Activated T-cell treated with anti-CD3 and anti-CD28 coated beads for 24 hours (primary cell): ENCODE data around the gene GPRASP2.

Source experiments
- DNase-seq: peaks from one replicate; pipeline ENCODE4 v3.0.0-alpha.2; 2020; ENCODE audit warnings: low read depth

GPRASP2 gene

DNA sequence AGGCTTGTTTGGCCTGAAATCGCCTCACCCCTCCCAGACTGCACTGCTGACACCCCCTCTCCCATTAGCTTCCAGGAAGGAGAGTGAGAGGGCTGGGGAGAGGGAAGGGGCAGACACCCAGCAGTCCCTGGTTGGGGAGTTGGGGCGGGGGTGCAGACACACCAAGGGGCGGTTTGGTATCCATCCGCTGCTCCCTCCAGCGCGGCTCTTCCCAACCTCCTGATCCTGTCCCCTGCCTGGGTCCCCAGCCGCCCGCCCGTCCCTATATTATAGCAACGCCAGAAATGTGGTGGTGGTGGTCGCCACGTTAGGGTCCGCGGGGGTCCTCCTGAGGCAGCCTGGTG is 33.2 kb downstream of the GPRASP2 start:
- no peak for DNase-seq

- no peak for DNase-seq
Measured at GRCh38 chrX:102745857-102746584, 33.8 kb downstream of the GPRASP2 start.

- no peak for DNase-seq
Measured at GRCh38 chrX:102765217-102765616, 53.0 kb downstream of the GPRASP2 start.

DNA sequence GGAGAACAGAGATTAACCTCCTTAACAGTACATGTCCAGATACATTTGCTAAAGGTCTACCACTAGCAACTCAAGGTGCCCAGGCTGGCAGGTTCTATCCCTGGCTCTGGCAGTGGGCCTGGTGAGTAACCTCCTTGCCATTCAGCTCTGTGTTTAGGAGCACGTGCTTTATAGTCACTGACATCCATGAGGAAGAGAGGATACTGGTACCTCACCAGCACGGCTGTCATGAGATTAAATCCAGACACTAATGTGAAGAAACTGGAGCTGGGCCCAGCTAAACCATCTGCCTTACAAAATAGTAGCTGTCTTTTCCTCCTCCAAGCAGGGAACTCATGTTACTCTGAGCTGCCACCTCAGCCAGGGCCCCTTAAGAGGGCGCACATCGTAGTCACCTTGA is 53.6 kb downstream of the GPRASP2 start:
- no peak for DNase-seq

DNA sequence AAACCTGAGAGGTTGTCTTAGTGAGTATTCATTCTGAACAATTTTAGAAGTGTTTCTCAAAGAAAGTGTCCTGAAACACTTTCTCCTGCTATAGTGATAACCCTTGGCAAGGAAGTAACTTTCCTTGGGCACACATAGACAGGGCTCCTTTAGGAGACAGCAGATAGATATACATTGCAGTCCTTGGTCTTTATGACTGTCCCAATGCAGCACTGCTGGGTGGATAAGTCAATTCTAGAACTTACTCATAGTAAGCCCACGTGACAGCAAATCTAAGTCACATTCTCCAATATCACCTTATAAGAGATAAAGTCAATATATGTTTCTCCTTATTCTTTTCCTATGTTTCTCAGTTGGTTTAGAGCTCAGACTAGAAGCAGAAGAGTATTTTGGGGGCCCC is 55.0 kb downstream of the GPRASP2 start:
- no peak for DNase-seq
